HG03064 (cell line): ENCODE results near the gene TMEM247.
"Not testable (repeated sequence)": the region's sequence is repeated elsewhere in the genome, so short reads cannot be mapped to it uniquely, and the experiment has no call there.

Experiments used
- ATAC-seq: cut with Tn5 transposase; IDR thresholded peaks from one replicate; pipeline ENCODE4 v1.9.1; 2021; ENCODE audit warnings: low read depth; ENCODE audit not compliant: unreplicated experiment

TMEM247 gene

DNA sequence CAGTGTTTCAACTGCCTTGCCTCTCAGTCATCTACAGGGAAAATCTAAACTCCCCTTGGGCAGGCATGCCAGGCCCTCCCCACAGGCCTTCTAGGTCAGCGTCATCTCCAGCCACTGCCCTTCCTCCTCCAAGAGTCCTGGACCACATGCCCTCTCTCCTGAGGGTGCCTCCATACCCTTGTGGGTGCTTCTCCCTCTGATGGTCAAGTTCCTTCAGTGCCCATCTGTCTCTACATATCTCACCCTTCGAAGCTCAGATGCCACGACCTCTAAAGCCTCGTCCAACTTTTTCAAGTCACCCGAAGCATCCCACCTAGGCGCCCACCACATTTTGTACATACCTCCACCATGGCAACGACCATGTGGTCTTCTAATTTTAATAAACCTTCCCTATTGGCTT is 22.6 kb upstream of the TMEM247 start:
- ATAC-seq = no peak

DNA sequence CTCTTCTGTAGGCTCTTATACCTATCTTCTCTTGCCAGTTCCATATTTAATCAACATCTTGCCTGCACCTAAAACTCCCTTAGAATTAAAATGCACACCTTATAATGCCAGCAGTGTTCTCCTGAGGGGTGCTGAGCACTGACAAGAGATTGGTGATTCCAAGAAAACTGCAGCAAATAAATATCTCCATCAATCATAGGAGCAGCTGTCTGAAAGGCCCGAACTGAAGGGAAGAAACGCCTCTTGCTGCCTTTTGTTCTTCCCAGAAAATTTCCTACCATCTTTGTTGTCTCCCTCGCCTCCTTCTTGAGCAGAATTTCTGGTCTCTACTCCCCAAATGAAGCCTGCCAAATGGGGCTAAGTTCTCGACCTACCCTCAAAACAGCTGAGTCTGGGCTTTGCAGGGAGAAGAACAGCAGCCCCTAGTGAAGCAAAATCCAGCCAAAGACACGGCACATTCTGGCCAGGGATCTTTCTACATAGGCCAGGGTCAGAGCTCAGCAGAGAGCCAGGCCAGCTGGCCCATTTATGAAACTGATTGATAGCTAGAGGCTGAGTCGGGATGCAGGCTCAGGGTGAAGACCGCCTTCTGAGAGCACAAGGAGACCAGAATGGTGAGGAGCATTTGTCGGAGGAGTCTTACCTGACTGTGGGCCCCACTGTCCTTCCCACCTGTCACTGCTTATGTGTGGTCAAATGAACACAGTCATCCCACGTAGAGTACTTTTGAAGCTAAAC is 20.4 kb upstream of the TMEM247 start:
- ATAC-seq = no peak

DNA sequence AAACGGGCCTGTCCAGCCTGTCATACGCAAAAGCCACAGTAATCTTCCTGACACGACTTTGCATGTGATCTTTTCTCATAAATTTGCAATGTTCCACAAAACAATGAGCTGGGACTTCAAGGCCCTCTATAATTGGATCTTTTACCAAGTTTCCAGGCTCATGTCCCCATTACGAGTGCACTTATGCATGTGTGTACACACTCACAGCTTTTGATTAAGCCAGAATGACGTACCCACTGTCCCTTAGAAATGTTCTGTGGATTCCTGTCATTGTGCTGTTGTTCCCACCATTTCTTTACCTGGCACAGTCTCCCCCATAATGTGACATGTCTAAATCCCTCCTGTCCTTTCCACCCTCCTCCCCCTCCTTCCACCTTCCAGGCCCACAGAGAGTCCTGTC is 19.7 kb upstream of the TMEM247 start:
- no peak for ATAC-seq

DNA sequence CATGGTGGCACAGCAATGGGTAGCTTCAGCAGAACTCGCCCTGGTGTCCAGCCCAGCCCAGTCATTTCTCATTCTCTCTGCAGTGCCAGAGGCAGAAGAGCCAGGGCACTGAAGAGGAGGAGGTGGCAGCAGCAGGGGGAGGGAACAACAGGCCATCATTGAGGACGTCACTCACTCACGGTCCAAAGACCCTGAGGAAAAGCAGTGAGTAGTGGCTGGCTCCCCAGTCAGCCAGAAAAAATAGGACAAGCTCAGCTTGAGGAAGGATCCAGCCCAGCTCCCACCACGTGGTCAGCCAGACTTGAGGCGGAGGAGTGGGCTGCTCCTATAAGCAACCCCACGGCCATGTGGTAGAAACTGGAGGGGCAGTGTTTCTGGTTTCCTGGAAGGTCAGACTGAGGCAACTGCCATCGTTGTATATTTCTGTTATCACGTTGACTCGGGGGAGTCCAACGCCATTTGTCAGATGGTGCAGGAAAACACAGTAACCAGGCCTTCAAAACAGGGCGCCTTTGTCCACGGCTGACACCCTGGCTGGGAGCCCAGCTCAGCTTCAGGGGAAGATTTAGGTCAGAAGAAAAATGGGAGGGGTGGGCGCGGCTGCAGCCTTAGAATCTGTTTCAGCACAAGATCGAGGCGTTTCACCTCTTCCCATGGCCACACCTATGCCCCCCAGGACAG is 19.0 kb upstream of the TMEM247 start:
- ATAC-seq = no peak

DNA sequence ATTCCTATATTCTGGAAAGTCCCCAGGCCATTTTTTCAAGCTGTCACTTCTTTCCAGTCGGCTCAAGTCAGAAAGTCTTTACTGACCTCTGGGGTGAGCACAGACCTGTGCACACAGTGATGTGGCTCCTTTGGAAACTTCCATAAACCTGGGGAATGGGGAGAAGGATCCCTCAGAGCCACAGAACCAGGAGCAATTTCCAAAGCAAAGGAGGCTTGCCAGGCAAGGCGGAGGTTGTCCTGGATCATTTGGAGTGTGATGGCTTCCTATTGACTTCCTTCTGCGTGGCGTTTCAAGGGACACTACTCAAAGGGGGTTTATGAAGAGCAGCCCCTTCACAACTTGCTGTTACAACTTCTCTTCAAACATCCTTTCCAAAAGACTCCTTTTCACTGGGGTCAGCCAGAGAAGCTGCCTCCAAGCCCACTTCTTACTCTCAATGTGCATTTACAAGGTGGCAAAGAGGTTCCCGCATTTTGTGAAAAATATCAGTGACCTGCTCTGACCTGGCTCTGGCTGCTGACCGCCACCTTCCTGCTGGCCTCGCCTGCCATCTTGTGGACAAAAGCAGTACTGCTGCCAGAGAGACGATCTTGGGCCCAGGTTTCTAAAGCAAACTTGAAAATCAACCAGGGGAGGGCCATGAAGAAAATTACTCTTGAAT is 18.2 kb upstream of the TMEM247 start:
- ATAC-seq = peak; percentile 49

DNA sequence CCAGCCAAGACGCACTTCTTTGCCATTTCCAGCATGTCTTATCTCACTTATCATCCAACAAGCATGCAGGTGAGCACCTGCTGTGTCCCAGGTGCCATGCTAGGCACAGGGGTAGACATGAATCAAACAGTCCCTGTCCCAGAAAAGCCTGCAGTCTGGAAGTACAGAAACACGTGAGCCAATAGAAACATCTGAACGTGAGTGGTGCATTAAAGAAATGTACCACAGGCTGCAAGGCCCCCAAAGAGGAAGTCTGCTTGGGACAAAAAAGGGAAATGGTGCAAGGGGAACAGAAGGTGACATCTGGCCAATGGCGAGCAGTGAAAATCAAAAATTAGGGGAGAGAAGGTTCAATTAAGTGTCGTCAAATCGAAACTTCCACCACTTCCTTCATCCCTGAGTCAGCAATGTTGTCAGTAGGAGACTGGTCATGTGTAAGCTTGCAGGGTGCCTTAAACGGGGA is 17.6 kb upstream of the TMEM247 start:
- ATAC-seq = peak; percentile 28

DNA sequence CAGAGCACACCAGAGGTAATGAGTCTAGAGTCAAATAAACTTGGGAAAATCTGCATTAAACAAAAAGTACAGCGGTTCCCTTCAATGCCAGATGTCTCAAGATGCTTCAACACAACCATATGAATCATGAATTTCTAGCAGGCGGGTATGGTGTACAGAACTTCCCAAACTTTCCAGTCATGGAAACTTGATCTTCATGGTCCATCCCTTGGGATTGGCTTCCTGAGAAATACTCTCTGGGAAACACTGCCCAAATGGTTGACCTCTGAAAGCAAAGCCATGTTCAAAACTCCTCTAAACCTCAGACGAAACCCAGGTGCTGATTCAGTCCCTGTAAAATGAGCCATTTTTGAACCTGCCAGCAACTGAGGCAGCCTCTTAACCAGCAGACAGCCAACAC is 16.4 kb upstream of the TMEM247 start:
- no peak for ATAC-seq

DNA sequence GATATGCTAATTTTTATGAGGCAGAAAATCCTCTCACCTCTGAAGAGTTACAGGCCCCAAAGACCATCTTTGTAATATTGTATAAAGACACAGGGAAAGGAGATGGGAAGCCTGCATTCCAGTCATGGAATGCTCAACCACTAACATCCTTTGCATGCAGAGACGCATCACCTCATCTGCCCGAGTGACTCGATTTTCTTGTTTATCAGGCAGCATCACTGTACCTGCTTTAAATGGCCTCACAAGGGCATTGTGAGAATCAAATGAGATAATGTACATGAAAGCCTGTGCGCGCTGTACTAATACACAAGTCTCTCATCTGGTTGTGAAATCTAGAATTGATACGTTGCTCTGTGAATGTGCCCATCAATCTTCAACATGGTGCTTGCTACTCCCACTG is 10.2 kb upstream of the TMEM247 start:
- no peak for ATAC-seq

DNA sequence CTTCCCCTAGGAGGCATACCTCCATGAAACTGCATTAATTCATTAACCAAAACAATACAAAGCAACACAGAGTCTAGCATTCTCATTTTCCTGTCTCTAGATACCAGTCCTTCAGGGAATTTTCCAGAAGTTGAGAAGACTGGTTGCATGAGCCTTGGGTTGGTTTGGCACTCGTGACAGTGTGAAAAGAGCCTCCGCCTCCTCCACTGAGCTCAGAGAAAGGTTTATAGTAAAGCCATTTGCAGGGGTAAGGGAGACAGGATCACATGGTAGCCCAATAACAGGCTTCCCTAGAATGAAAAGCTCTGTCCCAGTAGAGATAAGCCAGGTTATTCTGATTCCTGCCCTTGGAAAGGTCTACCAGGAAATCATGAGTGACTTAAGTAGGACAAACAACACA is 9.7 kb upstream of the TMEM247 start:
- no peak for ATAC-seq

DNA sequence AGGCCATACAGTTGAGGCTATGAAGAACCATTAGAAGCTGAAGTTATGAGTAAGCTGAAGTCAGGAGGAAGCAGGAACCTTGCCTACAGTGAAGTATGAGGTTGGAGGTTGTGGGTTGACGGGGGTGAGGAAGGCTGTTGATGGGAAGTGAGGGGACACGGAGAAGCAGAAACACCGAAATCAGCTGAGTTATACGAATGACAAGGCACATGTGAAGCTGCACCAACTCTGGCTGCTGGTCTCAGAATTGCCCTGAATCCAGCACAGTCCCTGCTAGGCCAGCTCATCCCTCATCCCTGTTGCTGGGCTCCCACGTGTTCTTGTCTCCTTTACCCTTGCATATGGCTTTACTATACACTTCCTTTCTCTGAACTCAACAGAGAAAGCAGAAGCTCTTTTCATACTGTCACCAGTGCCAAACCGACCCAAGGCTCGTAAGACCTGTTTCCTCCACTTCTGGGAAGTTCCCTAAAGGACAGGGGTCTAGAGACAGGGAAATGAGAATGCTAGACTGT is 9.2 kb upstream of the TMEM247 start:
- ATAC-seq = no peak

DNA sequence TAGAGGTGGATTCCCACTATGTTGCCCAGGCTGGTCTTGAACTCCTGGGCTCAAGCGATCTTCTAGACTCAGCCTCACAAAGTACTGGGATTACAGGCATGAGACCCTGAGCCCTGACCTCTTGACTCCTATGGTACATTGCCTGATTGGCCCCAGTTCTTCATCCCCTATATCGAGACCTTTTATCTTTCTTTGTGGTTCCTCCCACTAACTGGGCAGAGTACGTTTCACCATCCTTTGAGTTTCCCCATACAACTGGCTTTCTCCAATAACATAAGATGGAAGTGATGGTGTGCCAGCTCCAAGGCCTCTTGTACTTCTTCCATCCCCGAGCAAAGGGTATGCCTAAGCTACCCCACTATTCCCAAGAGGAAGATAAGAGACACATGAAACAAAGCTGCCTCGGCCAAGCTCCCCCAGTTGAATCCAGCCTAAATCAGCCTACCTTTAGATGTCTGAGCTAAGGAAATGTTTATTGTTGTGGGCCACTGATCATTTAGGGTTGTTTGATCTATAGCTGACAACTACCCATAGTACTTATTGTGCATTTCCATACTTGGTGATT is 8.3 kb upstream of the TMEM247 start:
- no peak for ATAC-seq

DNA sequence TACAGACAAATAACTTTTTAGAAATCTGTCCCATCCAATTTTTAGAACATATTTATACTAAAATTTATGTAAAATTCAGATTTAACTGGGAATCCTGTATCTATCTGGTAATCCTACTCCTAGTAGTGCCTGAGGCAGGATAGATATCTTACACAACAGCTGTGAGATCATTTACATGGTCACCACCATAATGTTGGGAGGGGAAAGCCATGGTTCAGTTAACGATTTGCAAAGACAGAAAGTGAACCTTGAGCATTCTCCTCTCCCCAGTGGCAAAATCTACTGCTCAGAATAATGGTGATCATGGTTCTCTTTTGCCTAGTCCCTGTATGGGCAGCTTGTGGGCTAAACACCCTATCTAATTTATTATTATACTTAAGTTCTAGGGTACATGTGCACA is 7.7 kb upstream of the TMEM247 start:
- ATAC-seq = no peak

DNA sequence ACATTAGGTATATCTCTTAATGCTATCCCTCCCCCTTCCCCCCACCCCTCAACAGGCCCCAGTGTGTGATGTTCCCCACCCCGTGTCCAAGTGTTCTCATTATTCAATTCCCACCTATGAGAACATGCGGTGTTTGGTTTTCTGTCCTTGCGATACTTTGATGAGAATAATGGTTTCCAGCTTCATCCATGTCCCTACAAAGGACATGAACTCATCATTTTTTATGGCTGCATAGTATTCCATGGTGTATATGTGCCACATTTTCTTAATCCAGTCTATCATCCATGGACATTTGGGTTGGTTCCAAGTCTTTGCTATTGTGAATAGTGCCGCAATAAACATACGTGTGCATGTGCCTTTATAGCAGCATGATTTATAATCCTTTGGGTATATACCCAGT is 7.2 kb upstream of the TMEM247 start:
- ATAC-seq = not testable (repeated sequence)

DNA sequence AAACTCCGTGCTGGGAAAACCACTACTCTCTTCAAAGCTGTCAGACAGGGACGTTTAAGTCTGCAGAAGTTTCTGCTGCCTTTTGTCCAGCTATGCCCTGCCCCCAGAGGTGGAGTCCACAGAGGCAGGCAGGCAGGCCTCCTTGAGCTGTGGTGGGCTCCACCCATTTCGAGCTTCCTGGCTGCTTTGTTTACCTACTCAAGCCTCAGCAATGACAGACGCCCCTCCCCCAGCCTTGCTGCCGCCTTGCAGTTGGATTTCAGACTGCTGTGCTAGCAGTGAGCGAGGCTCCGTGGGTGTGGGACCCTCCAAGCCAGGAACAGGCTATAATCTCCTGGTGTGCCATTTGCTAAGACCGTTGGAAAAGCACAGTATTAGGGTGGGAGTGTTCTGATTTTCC is 1.9 kb upstream of the TMEM247 start:
- not testable (repeated sequence) for ATAC-seq

DNA sequence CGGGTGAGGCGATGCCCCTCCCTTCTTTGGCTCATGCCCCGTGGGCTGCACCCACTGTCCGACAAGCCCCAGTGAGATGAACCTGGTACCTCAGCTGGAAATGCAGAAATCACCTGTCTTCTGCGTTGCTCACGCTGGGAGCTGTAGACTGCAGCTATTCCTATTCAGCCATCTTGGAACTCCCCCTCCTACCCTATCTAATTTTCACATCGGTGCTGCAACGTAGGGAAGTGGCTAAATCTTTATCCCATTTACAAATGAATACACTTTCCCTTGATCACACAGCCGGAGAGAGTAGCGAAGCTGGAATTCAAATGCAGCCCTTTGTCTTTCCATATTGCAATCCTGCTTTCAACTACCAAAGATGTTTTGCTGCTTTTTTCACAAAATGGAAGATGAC is 1.4 kb upstream of the TMEM247 start:
- no peak for ATAC-seq

DNA sequence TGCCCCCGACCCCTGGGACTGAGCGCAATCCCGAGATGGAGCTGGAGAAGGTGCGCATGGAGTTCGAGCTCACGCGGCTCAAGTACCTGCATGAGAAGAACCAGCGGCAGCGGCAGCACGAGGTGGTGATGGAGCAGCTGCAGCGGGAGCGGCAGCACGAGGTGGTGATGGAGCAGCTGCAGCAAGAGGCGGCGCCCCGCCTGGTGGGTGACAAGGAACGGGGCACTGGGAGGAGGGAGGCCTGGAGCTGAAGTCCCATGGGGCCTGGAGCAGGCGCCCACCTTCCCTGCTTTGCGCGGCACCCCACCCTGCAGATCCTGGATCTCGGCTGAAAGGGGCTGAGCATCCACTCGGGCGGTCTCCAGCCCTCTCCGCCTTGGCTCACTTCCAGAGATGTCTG is 1.2 kb downstream of the TMEM247 start:
- no peak for ATAC-seq

DNA sequence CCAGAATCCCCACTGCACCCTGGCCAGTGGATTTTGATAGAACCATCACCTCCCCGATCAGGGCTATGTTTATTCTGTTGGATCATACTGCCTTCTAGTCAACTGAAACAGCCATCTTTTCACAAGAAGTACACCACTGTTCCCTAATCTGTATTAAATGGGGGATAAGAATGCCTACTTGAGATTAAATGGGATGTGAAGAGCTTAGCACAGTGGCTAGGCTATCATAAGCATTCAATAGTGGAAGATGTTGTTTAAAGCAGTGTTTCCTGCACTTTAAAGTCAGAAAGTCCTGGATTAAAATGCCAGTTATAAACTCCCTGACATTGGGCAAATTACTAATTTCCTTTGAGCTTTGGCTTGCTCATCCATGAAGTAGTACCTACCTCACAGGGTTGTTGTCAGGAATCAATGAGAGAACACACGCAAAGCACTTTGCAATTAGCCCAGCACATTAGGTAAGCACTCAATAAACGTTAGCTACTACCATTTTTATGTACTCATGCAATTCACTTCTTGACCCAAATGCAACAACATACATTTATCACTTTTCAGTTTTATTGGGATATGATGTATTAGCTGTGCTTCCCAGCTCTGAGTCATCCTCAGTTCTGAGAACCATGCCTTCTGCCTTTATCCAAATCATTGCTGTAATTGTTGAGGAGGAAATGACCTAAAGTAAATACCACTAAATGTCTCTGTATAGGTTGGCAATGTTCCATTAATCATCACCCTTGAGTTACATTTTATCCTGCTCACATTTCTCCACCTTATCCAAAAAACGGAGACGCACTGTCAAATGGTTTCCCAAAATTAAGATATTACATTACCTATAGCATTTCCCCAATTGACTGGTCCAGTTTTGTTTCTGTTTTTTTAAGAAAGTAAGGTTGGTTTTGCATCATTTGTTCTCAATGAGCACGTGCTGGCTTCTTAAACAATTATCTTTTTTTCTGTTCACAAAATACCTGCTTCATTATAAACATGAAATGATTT is 2.1 kb downstream of the TMEM247 start:
- no peak for ATAC-seq

DNA sequence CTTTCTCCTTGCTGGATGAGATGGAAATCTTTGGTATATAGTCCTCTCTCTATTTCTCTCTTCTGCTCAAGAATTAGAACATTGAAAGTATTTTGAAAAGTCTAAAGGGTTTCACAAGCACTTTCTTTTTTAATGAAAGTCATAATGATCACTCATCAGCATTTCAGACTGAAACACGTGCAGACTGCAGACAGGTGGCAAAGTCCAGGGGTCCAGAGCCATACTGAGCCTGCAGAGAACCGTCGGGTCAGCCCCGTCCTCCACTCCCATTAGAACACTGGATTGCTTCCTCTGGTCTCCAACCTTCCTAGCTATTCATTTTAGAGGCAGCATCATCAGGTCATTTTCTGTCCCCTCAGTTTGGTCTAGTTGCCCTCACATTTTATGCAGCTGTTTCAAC is 3.1 kb downstream of the TMEM247 start:
- ATAC-seq = no peak

DNA sequence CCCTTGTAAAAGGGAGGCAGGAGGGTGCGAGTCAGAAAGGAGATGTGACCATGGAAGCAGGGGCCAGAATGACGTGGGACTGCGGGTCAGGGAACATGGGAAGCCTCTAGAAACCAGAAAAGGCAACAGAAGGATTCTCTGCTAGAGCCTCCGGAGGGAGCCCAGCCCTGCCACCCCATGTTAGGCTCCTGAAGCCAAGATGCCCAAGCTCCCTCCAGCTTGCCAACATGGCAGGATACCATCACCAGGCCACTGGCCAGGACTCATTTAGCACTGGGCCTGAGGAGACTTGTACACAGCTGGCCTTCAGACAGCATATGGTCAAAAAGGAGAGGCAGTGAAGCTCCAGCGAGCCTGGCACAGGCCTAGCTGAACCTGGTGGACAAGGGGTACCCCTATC is 5.6 kb downstream of the TMEM247 start:
- ATAC-seq = no peak

DNA sequence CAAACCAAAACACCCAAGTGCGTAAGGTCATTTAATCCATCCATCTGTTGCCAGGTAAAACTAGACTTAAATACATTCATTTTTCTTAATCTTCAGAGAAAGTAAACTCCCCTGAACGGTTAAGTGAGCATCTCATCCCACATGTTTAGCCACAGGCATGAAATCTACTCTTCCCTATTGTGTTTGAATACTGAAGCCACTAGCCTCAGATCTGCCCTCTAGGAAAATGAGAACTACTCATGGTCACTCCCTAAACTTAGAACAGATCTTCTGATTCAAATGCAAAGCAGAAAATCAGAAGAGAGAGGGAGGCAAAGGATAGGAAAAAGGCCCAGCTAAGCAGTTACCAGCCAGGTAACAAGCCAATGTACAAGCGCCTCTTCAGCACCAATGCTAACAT is 7.1 kb downstream of the TMEM247 start:
- no peak for ATAC-seq
